SK-N-DZ (cell line): Measurements from ENCODE around the gene SLC6A6. TPM values are rescaled to one million over a fixed set of nuclear protein-coding genes. Genes with fewer than 3 reads are reported as not detected.

Experiments
- DNase-seq: peaks from one replicate; pipeline ENCODE4 v3.0.0-alpha.2; 2015; ENCODE audit warnings: low spot score
- polyA plus RNA-seq, 2 experiments: library from polyadenylated mRNA; depleted of rRNA; stranded (reverse); fragments of >200 nt; gene quantifications; 2 replicates each; pipeline ENCODE4 v1.2.3, GENCODE V29; 2014

The SLC6A6 gene
- polyA plus RNA-seq (2014; cell fraction: cytosol; rRNA removed) = 23.6 and 27.2 TPM in 2 replicates
- 49.9 and 68.9 TPM in 2 replicates for polyA plus RNA-seq (2014; cell fraction: nucleus; rRNA removed)

DNA sequence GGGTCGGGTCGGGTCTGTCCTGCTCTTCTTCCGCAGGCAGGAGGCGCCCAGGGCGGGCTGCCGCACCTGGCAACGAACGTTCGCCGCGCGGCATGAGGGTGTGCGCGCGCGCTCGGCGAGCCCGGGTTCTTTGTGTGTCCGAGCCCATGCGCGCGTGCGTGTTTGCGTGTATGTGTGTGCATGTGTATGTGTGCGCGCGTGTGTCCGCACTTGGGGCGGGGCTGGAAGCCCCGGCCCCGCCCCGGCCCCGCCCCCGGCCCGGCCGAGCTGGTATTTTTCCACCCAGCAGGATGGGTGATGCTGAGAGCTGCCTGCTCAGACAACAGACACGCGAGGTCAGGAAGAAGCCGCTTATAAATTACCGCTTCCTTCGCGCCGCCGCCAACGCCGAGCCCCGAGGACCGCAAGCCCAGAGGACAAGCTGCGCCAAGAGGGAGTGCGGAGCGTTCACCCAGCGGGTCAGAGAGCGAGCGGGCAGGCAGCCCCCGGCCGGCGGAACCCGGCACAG lies at the start of gene SLC6A6:
TSS of gene SLC6A6 (plus strand) at position 303 of the 508 bp plus-strand sequence. CDS start 41,029 bp downstream, outside the sequence.
- peak; percentile 97 for DNase-seq

DNA sequence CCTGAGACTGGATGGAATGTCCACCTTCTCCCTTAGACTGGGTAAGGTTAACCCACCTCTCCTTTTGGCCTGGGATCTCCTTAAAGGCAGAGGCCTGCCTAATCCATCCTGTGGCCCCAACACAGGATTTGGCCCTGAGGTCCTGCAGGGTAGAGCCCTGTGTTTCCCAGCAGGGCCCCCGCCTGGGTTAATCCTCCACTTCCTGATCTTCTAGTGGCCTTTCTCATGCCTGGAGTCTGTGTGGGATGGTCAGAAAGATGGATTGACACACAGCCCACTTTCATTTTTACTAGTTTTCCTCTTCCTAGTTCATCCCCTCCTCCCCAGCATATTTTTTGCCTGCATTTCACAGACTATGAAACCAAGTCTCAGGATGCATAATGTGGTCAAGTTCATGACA lies 48.9 kb upstream of the SLC6A6 start:
- DNase-seq = no peak

- DNase-seq = no peak
Measured at GRCh38 chr3:14357463-14357862, 44.9 kb upstream of the SLC6A6 start.

- DNase-seq = no peak
Measured at GRCh38 chr3:14358426-14359211, 43.8 kb upstream of the SLC6A6 start.

DNA sequence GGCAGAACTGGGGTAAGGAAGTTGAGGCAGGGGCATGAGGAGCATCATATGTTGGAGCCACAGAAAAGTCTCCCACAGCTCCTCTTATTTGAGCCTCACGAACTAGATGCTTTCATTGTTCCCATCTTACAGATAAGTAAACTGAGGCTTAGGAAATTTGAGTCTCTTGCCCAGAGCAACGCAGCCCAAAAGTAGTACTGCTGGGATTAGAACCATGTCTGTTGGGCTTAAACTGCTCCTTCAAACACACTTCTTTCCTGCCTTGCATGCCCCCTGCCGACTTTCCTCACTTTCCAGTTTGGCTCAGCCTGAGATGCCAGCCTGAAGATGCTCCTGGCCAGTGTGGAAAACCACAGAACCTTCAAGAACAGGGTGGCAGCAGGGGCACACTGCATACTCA lies 43.1 kb upstream of the SLC6A6 start:
- no peak for DNase-seq

- DNase-seq = no peak
Measured at GRCh38 chr3:14360123-14360881, 42.1 kb upstream of the SLC6A6 start.

GRCh38 chr3:14361068-14361677 lies 41.2 kb upstream of the SLC6A6 start:
- DNase-seq = no peak

DNA sequence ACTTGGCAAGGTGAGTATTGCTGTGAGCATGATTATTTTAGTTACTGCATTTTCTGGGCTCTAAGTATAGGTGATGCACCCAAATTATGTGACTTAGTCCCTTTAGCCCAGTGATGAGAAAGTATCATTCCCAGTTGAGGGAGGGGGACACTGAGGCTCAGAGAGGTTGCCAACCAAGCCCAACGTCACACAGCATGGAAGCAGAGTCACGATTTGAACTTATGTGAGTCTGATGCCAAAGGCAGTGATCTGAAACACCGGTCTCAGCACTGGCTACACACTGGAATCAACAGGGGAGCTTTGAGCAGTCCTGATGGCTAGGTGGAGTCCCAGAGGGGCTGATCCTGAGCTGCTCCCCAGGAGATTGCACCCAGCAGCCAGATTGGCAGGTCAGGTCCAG lies 39.5 kb upstream of the SLC6A6 start:
- DNase-seq = no peak

DNA sequence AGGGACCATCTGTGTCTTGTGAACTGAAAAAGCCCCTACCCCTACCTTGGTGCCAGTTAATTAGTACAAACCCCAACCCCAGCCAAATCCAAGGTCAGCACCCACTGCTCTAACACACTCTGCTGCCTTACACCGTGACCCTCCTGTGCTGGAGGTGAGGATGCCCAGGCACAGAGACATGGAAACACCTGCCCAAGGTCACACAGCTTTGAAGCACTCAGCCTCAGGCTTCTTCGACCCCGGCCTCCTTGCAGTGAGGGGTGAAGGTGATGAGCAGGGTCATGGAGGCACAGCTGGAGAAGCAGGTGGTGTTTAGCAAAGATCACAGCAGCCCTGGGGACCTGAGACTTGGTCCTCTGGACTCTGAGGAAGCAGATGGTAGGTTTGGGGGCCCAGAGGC lies 39.0 kb upstream of the SLC6A6 start:
- no peak for DNase-seq

GRCh38 chr3:14363991-14364390 lies 38.4 kb upstream of the SLC6A6 start:
- no peak for DNase-seq

- DNase-seq = no peak
Measured at GRCh38 chr3:14364580-14365292, 37.7 kb upstream of the SLC6A6 start.

DNA sequence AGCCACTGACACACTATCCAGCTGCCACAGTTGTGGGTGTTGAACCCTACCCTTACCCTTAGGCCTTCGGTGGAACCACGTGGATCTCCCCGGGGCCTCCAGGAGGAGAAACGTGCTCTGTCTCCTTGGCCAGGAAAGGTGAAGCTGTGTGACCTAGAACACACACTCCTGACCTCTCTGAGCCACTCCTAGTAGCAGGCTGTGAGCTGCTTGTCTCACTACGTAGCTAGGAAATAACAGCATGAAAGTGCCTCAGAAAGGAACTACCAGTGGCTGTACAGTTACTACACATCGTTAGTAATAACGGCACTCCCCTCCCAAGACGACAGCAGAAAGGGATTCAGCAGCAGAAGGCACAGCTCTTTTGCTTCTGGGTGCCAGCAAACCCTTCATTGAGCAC lies 36.2 kb upstream of the SLC6A6 start:
- DNase-seq = no peak

GRCh38 chr3:14366915-14367823 lies 35.2 kb upstream of the SLC6A6 start:
- no peak for DNase-seq

- DNase-seq = no peak
Measured at GRCh38 chr3:14368146-14368545, 34.3 kb upstream of the SLC6A6 start.

- DNase-seq = no peak
Measured at GRCh38 chr3:14368885-14369284, 33.5 kb upstream of the SLC6A6 start.

GRCh38 chr3:14369675-14370669 lies 32.4 kb upstream of the SLC6A6 start:
- DNase-seq = no peak

GRCh38 chr3:14370720-14371572 lies 31.5 kb upstream of the SLC6A6 start:
- no peak for DNase-seq
